ENCODE measurements around the gene RASL10A. TPM values are rescaled to one million over a fixed set of nuclear protein-coding genes. Genes with fewer than 3 reads are reported as not detected.

The RASL10A gene
- total and polyA plus RNA-seq, 2 experiments from 2014 or later = 1.6 to 3.0 TPM

DNA sequence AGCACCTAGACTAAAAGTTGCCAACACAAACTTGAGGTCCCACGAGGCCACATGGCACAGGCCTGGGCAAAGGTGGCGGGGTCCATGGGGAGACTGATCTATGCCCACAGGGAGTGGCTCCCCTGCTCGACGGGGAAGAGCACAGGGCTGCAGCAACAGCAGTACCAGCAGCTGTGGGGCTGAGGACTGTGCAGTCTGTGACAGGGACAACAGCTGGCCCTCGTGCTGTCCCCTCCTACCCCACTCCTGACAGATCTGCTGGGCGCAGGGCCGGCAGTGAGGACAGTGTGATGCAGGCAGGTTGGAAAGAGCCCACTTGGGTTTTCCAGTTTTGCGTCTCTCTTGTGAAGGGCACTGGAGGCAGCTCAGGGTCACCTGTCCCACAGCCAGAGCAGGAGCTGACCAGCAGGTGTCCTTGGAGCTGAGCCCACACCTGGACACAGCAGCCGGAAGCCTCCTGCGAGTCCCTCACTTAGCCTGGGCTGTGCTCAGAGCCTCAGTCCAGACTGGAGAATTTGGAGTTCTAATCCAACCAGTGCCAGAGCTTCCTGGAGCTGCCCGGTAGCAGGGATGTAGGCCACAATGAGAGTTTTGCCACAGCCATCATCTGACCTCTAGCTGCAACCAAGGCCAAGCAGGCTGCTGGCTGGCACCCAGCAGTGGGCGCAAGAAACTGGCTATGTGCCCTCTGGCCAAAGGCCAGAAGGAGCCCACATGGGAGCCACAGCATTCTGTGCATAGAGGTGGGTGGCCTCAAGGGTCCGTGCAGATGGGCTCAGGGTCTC lies 12.6 kb downstream of the RASL10A start:
- peaks cover 29% of the 10 kb centered on the region for H3K4me1 Mint-ChIP-seq
- no peak overlapping the region for H3K4me3 Mint-ChIP-seq
- Histone ChIP-seq H3K4me3 (no peak overlapping the region), H2AFZ (no peak overlapping the region), H3K9me2 (ENCODE audit: insufficient read depth) (no peaks in the 10 kb centered on the region), H3K4me2 (no peak overlapping the region), H3K79me2 (replicated peaks; ENCODE audit: insufficient read depth) (0 out of 2 replicates have a peak, but pooled peaks cover under 1% of the 10 kb centered on the region), H3K27me3 (ENCODE audit: insufficient read depth) (no peaks in the 10 kb centered on the region), H4K20me1 (replicated peaks; ENCODE audit: insufficient read depth) (peaks cover 8% of the 10 kb centered on the region), H3K36me3 (ENCODE audit: insufficient read depth) (peaks cover 27% of the 10 kb centered on the region), H3K4me1 (ENCODE audit: insufficient read depth) (peaks cover 10% of the 10 kb centered on the region; the same call in 1 of the 2 replicates), H3K27ac (ENCODE audit: low read depth) (no peak overlapping the region), H3F3A (replicated peaks; ENCODE audit: low read depth) (peaks cover 49% of the 10 kb centered on the region)
- H3K9me3 Mint-ChIP-seq = no peaks in the 10 kb centered on the region; the same call in 2 of the 3 replicates
- ATAC-seq = no peak
- H3K27me3 Mint-ChIP-seq (ENCODE audit: insufficient read depth, low read depth, poor library complexity) = peaks cover 28% of the 10 kb centered on the region
- H3K27ac Mint-ChIP-seq = no peak overlapping the region
- H3K36me3 Mint-ChIP-seq (ENCODE audit: low read depth) = peaks cover 36% of the 10 kb centered on the region
- peak; percentile 21 for DNase-seq (ENCODE audit: low spot score)
- TF ChIP-seq EZH2 (IDR thresholded peaks at IDR 0.05; ENCODE audit: low read depth, unreplicated experiment) = no peak
- TF ChIP-seq STAT1 (IDR thresholded peaks at IDR 0.05; ENCODE audit: unreplicated experiment) = no peak
- TF ChIP-seq REST (IDR thresholded peaks at IDR 0.05; ENCODE audit: unreplicated experiment) = no peak
- TF ChIP-seq JUNB (IDR thresholded peaks at IDR 0.05; ENCODE audit: unreplicated experiment) = no peak
- TF ChIP-seq ZNF331 (CRISPR knock-in tag; IDR thresholded peaks at IDR 0.05; ENCODE audit: low read depth) = no peak

GRCh38 chr22:29302402-29302680 lies 13.2 kb downstream of the RASL10A start:
- H3K4me3 ChIP-seq = no peak overlapping the region
- no peak for ATAC-seq
- peaks cover 10% of the 10 kb centered on the region; the same call in 1 of the 2 replicates for H3K4me1 ChIP-seq (ENCODE audit: insufficient read depth)
- no peak for DNase-seq (ENCODE audit: low spot score)
- H4K20me1 ChIP-seq (replicated peaks; ENCODE audit: insufficient read depth) = peaks cover 14% of the 10 kb centered on the region
- Mint-ChIP-seq H3K27me3 (ENCODE audit: insufficient read depth, low read depth, poor library complexity) (peaks cover 28% of the 10 kb centered on the region), H3K27ac (no peak overlapping the region), H3K4me1 (peaks cover 26% of the 10 kb centered on the region), H3K4me3 (no peak overlapping the region), H3K9me3 (no peaks in the 10 kb centered on the region; the same call in 2 of the 3 replicates), H3K36me3 (ENCODE audit: low read depth) (peaks cover 42% of the 10 kb centered on the region)
- no peak overlapping the region for H3K4me2 ChIP-seq
- no peaks in the 10 kb centered on the region for H3K9me2 ChIP-seq (ENCODE audit: insufficient read depth)
- no peaks in the 10 kb centered on the region for H3K27me3 ChIP-seq (ENCODE audit: insufficient read depth)
- H2AFZ ChIP-seq = no peak overlapping the region
- H3K79me2 ChIP-seq (replicated peaks; ENCODE audit: insufficient read depth) = 0 out of 2 replicates have a peak, but pooled peaks cover 3% of the 10 kb centered on the region
- no peak overlapping the region for H3K27ac ChIP-seq (ENCODE audit: low read depth)
- peaks cover 52% of the 10 kb centered on the region for H3F3A ChIP-seq (replicated peaks; ENCODE audit: low read depth)
- peaks cover 32% of the 10 kb centered on the region for H3K36me3 ChIP-seq (ENCODE audit: insufficient read depth)
- no peak for TF ChIP-seq NANOG (IDR thresholded peaks at IDR 0.05; ENCODE audit: borderline replicate concordance)
- TF ChIP-seq ZNF114 (CRISPR knock-in tag; IDR thresholded peaks at IDR 0.05) = no peak
- TF ChIP-seq CREB1 (CRISPR knock-in tag; IDR thresholded peaks at IDR 0.05; ENCODE audit: low read depth) = no peak
- no peak for TF ChIP-seq JUNB (IDR thresholded peaks at IDR 0.05; ENCODE audit: unreplicated experiment)
- no peak for TF ChIP-seq ETS1 (IDR thresholded peaks at IDR 0.05)
- TF ChIP-seq REST (IDR thresholded peaks at IDR 0.05; ENCODE audit: unreplicated experiment) = no peak
- no peak for TF ChIP-seq POLR2AphosphoS5 (IDR thresholded peaks at IDR 0.05; ENCODE audit: low read depth)
- no peak for TF ChIP-seq ZNF331 (CRISPR knock-in tag; IDR thresholded peaks at IDR 0.05; ENCODE audit: low read depth)
- no peak for TF ChIP-seq EZH2 (IDR thresholded peaks at IDR 0.05; ENCODE audit: low read depth, unreplicated experiment)
- no peak for TF ChIP-seq EZH2phosphoT487 (IDR thresholded peaks at IDR 0.05; ENCODE audit: unreplicated experiment)
- no peak for TF ChIP-seq STAT1 (IDR thresholded peaks at IDR 0.05; ENCODE audit: unreplicated experiment)
- TF ChIP-seq, protein P1, sequence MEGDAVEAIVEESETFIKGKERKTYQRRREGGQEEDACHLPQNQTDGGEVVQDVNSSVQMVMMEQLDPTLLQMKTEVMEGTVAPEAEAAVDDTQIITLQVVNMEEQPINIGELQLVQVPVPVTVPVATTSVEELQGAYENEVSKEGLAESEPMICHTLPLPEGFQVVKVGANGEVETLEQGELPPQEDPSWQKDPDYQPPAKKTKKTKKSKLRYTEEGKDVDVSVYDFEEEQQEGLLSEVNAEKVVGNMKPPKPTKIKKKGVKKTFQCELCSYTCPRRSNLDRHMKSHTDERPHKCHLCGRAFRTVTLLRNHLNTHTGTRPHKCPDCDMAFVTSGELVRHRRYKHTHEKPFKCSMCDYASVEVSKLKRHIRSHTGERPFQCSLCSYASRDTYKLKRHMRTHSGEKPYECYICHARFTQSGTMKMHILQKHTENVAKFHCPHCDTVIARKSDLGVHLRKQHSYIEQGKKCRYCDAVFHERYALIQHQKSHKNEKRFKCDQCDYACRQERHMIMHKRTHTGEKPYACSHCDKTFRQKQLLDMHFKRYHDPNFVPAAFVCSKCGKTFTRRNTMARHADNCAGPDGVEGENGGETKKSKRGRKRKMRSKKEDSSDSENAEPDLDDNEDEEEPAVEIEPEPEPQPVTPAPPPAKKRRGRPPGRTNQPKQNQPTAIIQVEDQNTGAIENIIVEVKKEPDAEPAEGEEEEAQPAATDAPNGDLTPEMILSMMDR (conservative IDR thresholded peaks at IDR 0.05; ENCODE audit: low read depth in 2 of 2) = no peak

Measured in GM23338 (cell line).